Ascending aorta (tissue), 2 donors: Measurements from ENCODE around the gene CHN2. TPM values are rescaled to one million over a fixed set of nuclear protein-coding genes. Genes with fewer than 3 reads are reported as not detected.

ENCODE experiments used
- DNase-seq, 2 donors: peaks; one replicate each; pipeline ENCODE4 v3.0.0-alpha.2; 2019; ENCODE audit warnings: low spot score in 2 of 2
- H3K27ac ChIP-seq, 2 donors: fragments of 200-600 bp; sonication (generic); one replicate each; pipeline ENCODE4 v1.5.1; 2016 to 2017; ENCODE audit warnings: mild to moderate bottlenecking in 1 of 2
- H3K27me3 ChIP-seq: fragments of 200-600 bp; sonication (generic); one replicate; pipeline ENCODE4 v1.5.1; 2017
- H3K36me3 ChIP-seq, 2 donors: fragments of 200-600 bp; sonication (generic); one replicate each; pipeline ENCODE4 v1.5.1; 2016
- H3K4me1 ChIP-seq, 2 donors: fragments of 200-600 bp; sonication (generic); one replicate each; pipeline ENCODE4 v1.5.1; 2016 to 2017; ENCODE audit warnings: mild to moderate bottlenecking in 1 of 2
- H3K4me3 ChIP-seq, 2 donors: fragments of 200-600 bp; sonication (generic); one replicate each; pipeline ENCODE4 v1.5.1; 2016 to 2017; ENCODE audit warnings: mild to moderate bottlenecking in 1 of 2
- H3K9me3 ChIP-seq, 2 donors: fragments of 200-600 bp; sonication (generic); one replicate each; pipeline ENCODE4 v1.5.1; 2016
- CTCF ChIP-seq, 3 experiments: fragments of 200-600 bp in 2 of 3; fragments of 450-650 bp in 1 of 3; sonication (generic) in 2 of 3; IDR thresholded peaks; one replicate each; pipeline ENCODE4 v1.5.1; 2016 to 2019; ENCODE audit warnings: antibody characterized with exemption in 3 of 3, mild to moderate bottlenecking in 1 of 3, moderate library complexity in 1 of 3
- intact Hi-C: fragments of 100-400 bp; cut with DNase I; formaldehyde crosslinking; loops from one replicate; pipeline ENCODE4 v1.15.1; 2023
- total RNA-seq: library from RNA; depleted of rRNA; stranded (reverse); fragments of >200 nt; gene quantifications from one replicate; pipeline ENCODE4 v1.1.0, GENCODE V29; 2016

CHN2 gene
- total RNA-seq, 1 donor from 2014 or later: 8.7 TPM

GRCh38 chr7:29359482-29360093 is 165.0 kb downstream of the CHN2 start:
- DNase-seq: no peak
- H3K4me1 ChIP-seq: no peaks in the 10 kb centered on the region
- no peaks in the 10 kb centered on the region for H3K9me3 ChIP-seq
- H3K27me3 ChIP-seq: no peaks in the 10 kb centered on the region
- H3K4me3 ChIP-seq: no peak overlapping the region
- intact Hi-C loops: no loop called here
- no peak for TF ChIP-seq CTCF (IDR thresholded peaks at IDR 0.05)
- H3K36me3 ChIP-seq: no peaks in the 10 kb centered on the region
- H3K27ac ChIP-seq: no peak overlapping the region

GRCh38 chr7:29360633-29361625 is 166.4 kb downstream of the CHN2 start:
- DNase-seq: no peak
- H3K36me3 ChIP-seq: no peaks in the 10 kb centered on the region
- no peak for TF ChIP-seq CTCF (IDR thresholded peaks at IDR 0.05)
- intact Hi-C loops: no loop called here
- no peaks in the 10 kb centered on the region for H3K27me3 ChIP-seq
- no peaks in the 10 kb centered on the region for H3K4me1 ChIP-seq
- H3K4me3 ChIP-seq: no peak overlapping the region
- no peak overlapping the region for H3K27ac ChIP-seq
- no peaks in the 10 kb centered on the region for H3K9me3 ChIP-seq

- intact Hi-C loops: no loop called here
- Histone ChIP-seq H3K4me1 (no peaks in the 10 kb centered on the region), H3K9me3 (no peaks in the 10 kb centered on the region), H3K27ac (no peak overlapping the region), H3K4me3 (no peak overlapping the region), H3K27me3 (no peaks in the 10 kb centered on the region), H3K36me3 (no peaks in the 10 kb centered on the region)
- TF ChIP-seq CTCF (IDR thresholded peaks at IDR 0.05): no peak
- no peak for DNase-seq
Measured at GRCh38 chr7:29362380-29362779, 167.8 kb downstream of the CHN2 start.

- TF ChIP-seq CTCF (IDR thresholded peaks at IDR 0.05): no peak
- Histone ChIP-seq H3K27me3 (no peaks in the 10 kb centered on the region), H3K9me3 (no peaks in the 10 kb centered on the region), H3K4me3 (no peak overlapping the region), H3K4me1 (no peaks in the 10 kb centered on the region), H3K27ac (no peak overlapping the region), H3K36me3 (no peaks in the 10 kb centered on the region)
- intact Hi-C loops: no loop called here
- DNase-seq: no peak
Measured at GRCh38 chr7:29363636-29364425, 169.3 kb downstream of the CHN2 start.

GRCh38 chr7:29364661-29365060 is 170.1 kb downstream of the CHN2 start:
- no peak for TF ChIP-seq CTCF (IDR thresholded peaks at IDR 0.05)
- H3K27me3 ChIP-seq: no peaks in the 10 kb centered on the region
- DNase-seq: no peak
- no peaks in the 10 kb centered on the region for H3K9me3 ChIP-seq
- intact Hi-C loops: no loop called here
- no peaks in the 10 kb centered on the region for H3K36me3 ChIP-seq
- H3K4me3 ChIP-seq: no peak overlapping the region
- H3K27ac ChIP-seq: no peak overlapping the region
- H3K4me1 ChIP-seq: no peaks in the 10 kb centered on the region
